Glutamatergic neuron (in vitro differentiated cells): ENCODE results near the gene AFF2. TPM values are rescaled to one million over a fixed set of nuclear protein-coding genes. Genes with fewer than 3 reads are reported as not detected.

Experiments
- DNase-seq: peaks from one replicate; pipeline ENCODE4 v3.0.0; 2022
- H3K27ac Mint-ChIP-seq: one replicate; pipeline ENCODE4 v1.8.0; 2020; ENCODE audit warnings: mild to moderate bottlenecking, mixed read lengths, inconsistent platforms; ENCODE audit not compliant: unreplicated experiment
- H3K27me3 Mint-ChIP-seq: one replicate; pipeline ENCODE4 v1.8.0; 2020; ENCODE audit warnings: mild to moderate bottlenecking, moderate library complexity, mixed read lengths, inconsistent platforms; ENCODE audit not compliant: unreplicated experiment
- H3K36me3 Mint-ChIP-seq: one replicate; pipeline ENCODE4 v1.8.0; 2020; ENCODE audit warnings: mild to moderate bottlenecking, mixed read lengths, inconsistent platforms; ENCODE audit not compliant: unreplicated experiment
- H3K4me1 Mint-ChIP-seq: one replicate; pipeline ENCODE4 v1.8.0; 2020; ENCODE audit warnings: mild to moderate bottlenecking, low read depth, mixed read lengths, inconsistent platforms; ENCODE audit not compliant: unreplicated experiment
- H3K4me3 Mint-ChIP-seq: one replicate; pipeline ENCODE4 v1.8.0; 2020; ENCODE audit warnings: mild to moderate bottlenecking, mixed read lengths, inconsistent platforms; ENCODE audit not compliant: unreplicated experiment
- H3K9me3 Mint-ChIP-seq: one replicate; pipeline ENCODE4 v1.8.0; 2020; ENCODE audit warnings: mild to moderate bottlenecking, moderate library complexity, mixed read lengths, inconsistent platforms; ENCODE audit not compliant: unreplicated experiment
- CTCF ChIP-seq: fragments of 200-600 bp; sonication (generic); IDR thresholded peaks from one replicate; pipeline ENCODE4 v1.5.0; 2021; ENCODE audit not compliant: partially characterized antibody, unreplicated experiment
- total RNA-seq: library from RNA; stranded (reverse); fragmentation: NEBNext Ultra II Directional; extraction: Animal tissue kit (Norgen Biotek cat#: 25700); gene quantifications from one replicate; pipeline ENCODE4 v1.2.1, GENCODE V29; 2021; ENCODE audit not compliant: unreplicated experiment

AFF2 gene
- total RNA-seq, 1 donor from 2014 or later = 12.2 TPM

- Mint-ChIP-seq H3K36me3 (no peaks in the 10 kb centered on the region), H3K9me3 (no peaks in the 10 kb centered on the region), H3K4me1 (peaks cover 2% of the 10 kb centered on the region), H3K4me3 (no peak overlapping the region), H3K27me3 (no peaks in the 10 kb centered on the region), H3K27ac (no peak overlapping the region)
- no peak for DNase-seq
- TF ChIP-seq CTCF = no peak
These were observed 315.0 kb downstream of the AFF2 start for GRCh38 chrX:148815218-148815961.

GRCh38 chrX:148823986-148824385, 323.6 kb downstream of the AFF2 start:
- TF ChIP-seq CTCF = no peak

GRCh38 chrX:148825696-148826095, 325.3 kb downstream of the AFF2 start:
- Mint-ChIP-seq H3K27ac (no peak overlapping the region), H3K9me3 (no peaks in the 10 kb centered on the region), H3K27me3 (no peaks in the 10 kb centered on the region), H3K4me3 (no peak overlapping the region), H3K4me1 (no peaks in the 10 kb centered on the region), H3K36me3 (no peaks in the 10 kb centered on the region)
- TF ChIP-seq CTCF = no peak
- no peak for DNase-seq

More at GRCh38 chrX:148823986-148824385, 323.6 kb downstream of the AFF2 start:
- Mint-ChIP-seq H3K4me1 (no peaks in the 10 kb centered on the region), H3K36me3 (no peaks in the 10 kb centered on the region), H3K27ac (no peak overlapping the region), H3K9me3 (no peaks in the 10 kb centered on the region), H3K4me3 (no peak overlapping the region), H3K27me3 (no peaks in the 10 kb centered on the region)
- DNase-seq = no peak

GRCh38 chrX:148836741-148837140, 336.3 kb downstream of the AFF2 start:
- H3K4me1 Mint-ChIP-seq = no peaks in the 10 kb centered on the region
- H3K36me3 Mint-ChIP-seq = no peaks in the 10 kb centered on the region
- H3K4me3 Mint-ChIP-seq = no peak overlapping the region
- H3K27ac Mint-ChIP-seq = no peak overlapping the region
- TF ChIP-seq CTCF = no peak
- no peaks in the 10 kb centered on the region for H3K9me3 Mint-ChIP-seq
- DNase-seq = no peak
- no peaks in the 10 kb centered on the region for H3K27me3 Mint-ChIP-seq

GRCh38 chrX:148850631-148851030, 350.2 kb downstream of the AFF2 start:
- Mint-ChIP-seq H3K27ac (no peak overlapping the region), H3K27me3 (no peaks in the 10 kb centered on the region), H3K4me1 (peaks cover 2% of the 10 kb centered on the region)

More at GRCh38 chrX:148850631-148851030, 350.2 kb downstream of the AFF2 start:
- no peak for DNase-seq
- H3K4me3 Mint-ChIP-seq = no peak overlapping the region
- H3K9me3 Mint-ChIP-seq = no peaks in the 10 kb centered on the region
- no peak for TF ChIP-seq CTCF
- H3K36me3 Mint-ChIP-seq = no peaks in the 10 kb centered on the region
